AG04449 (cell line): ENCODE measurements around the gene LIMS2.

ENCODE experiments used
- CTCF ChIA-PET: fragments of 350-600 bp; formaldehyde crosslinking; extraction: SDS; loops from one replicate; lab custom pipeline; 2021; ENCODE audit warnings: antibody characterized with exemption; lab: Yijun Ruan, JAX
- POLR2A ChIA-PET: fragments of 400-600, 350-600 bp; formaldehyde crosslinking; extraction: SDS; loops from one replicate; lab custom pipeline; 2020; ENCODE audit warnings: antibody characterized with exemption, inconsistent platforms; lab: Yijun Ruan, JAX
- DNase-seq: peaks from one replicate; pipeline ENCODE4 v3.0.0-alpha.2; 2010; ENCODE audit warnings: low read depth, low spot score
- H3K4me3 ChIP-seq: 2 replicates; pipeline ENCODE4 v1.5.1; 2011; ENCODE audit warnings: low read depth, mild to moderate bottlenecking, control low read depth, low read length
- CTCF ChIP-seq: IDR thresholded peaks from one replicate; pipeline ENCODE4 v1.5.1; 2011; ENCODE audit warnings: mild to moderate bottlenecking, moderate library complexity, low read length, control low read depth, inconsistent platforms; ENCODE audit not compliant: insufficient read depth; ENCODE audit errors: missing control alignments

Gene LIMS2

GRCh38 chr2:127629637-127630036 lies 45.7 kb downstream of the LIMS2 start:
- no peak for DNase-seq
- H3K4me3 ChIP-seq: no peak overlapping the region
- ChIA-PET POLR2A (no interaction called here), CTCF (interaction anchor here (1.3 to 1.7 kb wide), 4 partner anchors 9 to 39 kb away, joined by 3 to 6 read pairs (median 4); no protein-coding TSS in a partner anchor)
- no peak for TF ChIP-seq CTCF

- DNase-seq: no peak
- TF ChIP-seq CTCF: no peak
- CTCF ChIA-PET: interaction anchor here (1.3 to 1.7 kb wide), 4 partner anchors 9 to 38 kb away, joined by 3 to 6 read pairs (median 4); no protein-coding TSS in a partner anchor
- H3K4me3 ChIP-seq: no peak overlapping the region
- POLR2A ChIA-PET: no interaction called here
Observed at GRCh38 chr2:127628767-127629614, 46.3 kb downstream of the LIMS2 start.

GRCh38 chr2:127627740-127628571 lies 47.4 kb downstream of the LIMS2 start:
- ChIA-PET CTCF (interaction anchor here (1.5 to 1.7 kb wide), 3 partner anchors 10 to 37 kb away, joined by 4 to 6 read pairs (median 5); no protein-coding TSS in a partner anchor), POLR2A (no interaction called here)
- H3K4me3 ChIP-seq: no peak overlapping the region
- DNase-seq: no peak
- no peak for TF ChIP-seq CTCF

GRCh38 chr2:127626917-127627739 lies 48.2 kb downstream of the LIMS2 start:
- H3K4me3 ChIP-seq: no peak overlapping the region
- no peak for TF ChIP-seq CTCF
- ChIA-PET CTCF (interaction anchor here (1.6 kb wide), 1 partner anchor 10 kb away, joined by 4 read pairs; no protein-coding TSS in a partner anchor), POLR2A (no interaction called here)
- DNase-seq: no peak

GRCh38 chr2:127626175-127626574 lies 49.2 kb downstream of the LIMS2 start:
- no peak overlapping the region for H3K4me3 ChIP-seq
- no peak for TF ChIP-seq CTCF
- DNase-seq: no peak
- ChIA-PET POLR2A (no interaction called here), CTCF (interaction anchor here (1.1 to 1.6 kb wide), 2 partner anchors 11 to 24 kb away, joined by 4 read pairs; no protein-coding TSS in a partner anchor)
